ENCODE results near the gene SRGAP2C.
"Not testable (repeated sequence)": the region's sequence is repeated elsewhere in the genome, so short reads cannot be mapped to it uniquely, and the experiment has no call there.

SRGAP2C gene

GRCh38 chr1:121187914-121188313 lies 3.1 kb downstream of the SRGAP2C start:
- FAIRE-seq, result not testable (repeated sequence)

DNA sequence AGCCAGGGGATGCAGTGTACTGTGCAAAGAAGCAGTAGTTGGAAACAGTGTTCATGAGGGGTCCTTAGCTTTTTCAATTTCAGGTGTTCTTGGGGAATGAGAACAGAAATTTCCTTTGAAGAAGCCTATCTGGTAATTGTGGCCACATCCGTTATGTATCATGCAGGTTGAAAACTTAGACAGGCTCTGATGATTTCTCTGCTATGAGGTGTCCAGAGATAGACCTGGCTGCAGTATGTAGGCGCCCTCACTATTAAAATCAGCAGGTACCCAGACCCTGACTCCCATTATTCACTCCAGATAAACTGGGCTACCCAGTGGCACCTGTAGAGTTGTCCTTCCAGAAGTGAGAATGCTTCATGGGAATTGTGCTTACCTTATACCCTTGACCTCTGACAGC lies 7.7 kb downstream of the SRGAP2C start:
- FAIRE-seq, result not testable (repeated sequence)

GRCh38 chr1:121197095-121197882 lies 12.5 kb downstream of the SRGAP2C start:
- not testable (repeated sequence) for FAIRE-seq

GRCh38 chr1:121199763-121200162 lies 15.0 kb downstream of the SRGAP2C start:
- FAIRE-seq, result not testable (repeated sequence)

GRCh38 chr1:121200232-121200631 lies 15.5 kb downstream of the SRGAP2C start:
- not testable (repeated sequence) for FAIRE-seq

- FAIRE-seq, result not testable (repeated sequence)
Measured at GRCh38 chr1:121200985-121201981, 16.5 kb downstream of the SRGAP2C start.

DNA sequence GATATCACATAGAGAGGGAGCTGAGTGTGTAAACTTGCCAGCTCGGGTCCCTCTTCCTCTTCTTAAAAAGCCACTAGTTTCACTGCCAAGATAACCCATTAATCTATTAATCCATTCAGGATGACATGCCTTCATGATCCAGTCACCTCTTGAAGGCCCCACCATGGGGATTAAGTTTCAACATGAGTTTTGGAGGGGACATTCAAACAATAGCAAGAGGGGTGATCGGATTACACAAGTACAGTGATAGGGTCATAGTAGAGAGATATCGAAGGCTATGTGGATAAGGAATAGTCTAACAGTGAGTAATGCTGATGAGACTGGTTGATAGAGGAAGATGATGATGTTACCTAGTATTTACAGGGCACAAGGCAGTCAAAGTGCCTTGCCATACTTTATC lies 18.2 kb downstream of the SRGAP2C start:
- not testable (repeated sequence) for FAIRE-seq

- FAIRE-seq, result not testable (repeated sequence)
Measured at GRCh38 chr1:121205786-121206711, 21.3 kb downstream of the SRGAP2C start.

DNA sequence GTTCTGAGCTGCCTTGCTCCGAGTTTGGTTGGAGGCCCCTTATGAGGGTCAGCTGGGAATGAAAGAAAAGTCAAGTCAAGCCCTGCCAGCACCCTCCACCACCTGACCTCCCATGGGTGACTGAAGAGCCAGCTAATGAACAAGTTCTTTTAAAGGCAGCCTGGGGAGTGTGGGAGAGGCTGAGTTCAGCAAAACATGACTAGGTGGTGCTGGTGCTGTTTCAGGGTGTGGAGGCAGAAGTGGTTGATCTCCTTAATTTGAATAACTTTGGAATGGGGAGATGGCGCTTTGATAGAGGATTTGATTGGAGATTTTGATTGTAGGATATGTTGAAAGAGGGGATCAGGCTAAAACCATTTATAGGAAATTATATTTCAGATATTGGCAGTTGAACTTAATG lies 22.6 kb downstream of the SRGAP2C start:
- not testable (repeated sequence) for FAIRE-seq

GRCh38 chr1:121208375-121208774 lies 23.6 kb downstream of the SRGAP2C start:
- FAIRE-seq, result not testable (repeated sequence)

DNA sequence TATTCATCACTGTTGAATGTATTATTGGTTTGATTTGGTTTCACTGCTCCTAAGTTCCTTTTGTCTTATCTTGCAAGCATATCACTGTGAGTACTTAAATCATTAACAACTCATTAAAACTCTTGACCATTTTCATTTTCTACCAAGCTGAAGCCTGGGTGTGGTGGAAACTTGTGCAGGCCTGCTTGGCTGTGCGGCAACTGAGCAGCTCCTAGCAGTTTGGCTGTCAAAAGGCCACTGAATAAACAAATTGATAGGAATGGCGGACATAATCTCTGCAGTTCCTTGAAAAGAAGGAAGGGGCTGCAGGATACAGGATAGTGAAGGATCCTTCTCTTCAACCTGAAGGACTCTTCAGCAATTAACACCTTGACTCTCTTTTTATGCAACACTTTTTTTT lies 26.0 kb downstream of the SRGAP2C start:
- FAIRE-seq, result not testable (repeated sequence)

- FAIRE-seq, result not testable (repeated sequence)
Measured at GRCh38 chr1:121213491-121213890, 28.7 kb downstream of the SRGAP2C start.

DNA sequence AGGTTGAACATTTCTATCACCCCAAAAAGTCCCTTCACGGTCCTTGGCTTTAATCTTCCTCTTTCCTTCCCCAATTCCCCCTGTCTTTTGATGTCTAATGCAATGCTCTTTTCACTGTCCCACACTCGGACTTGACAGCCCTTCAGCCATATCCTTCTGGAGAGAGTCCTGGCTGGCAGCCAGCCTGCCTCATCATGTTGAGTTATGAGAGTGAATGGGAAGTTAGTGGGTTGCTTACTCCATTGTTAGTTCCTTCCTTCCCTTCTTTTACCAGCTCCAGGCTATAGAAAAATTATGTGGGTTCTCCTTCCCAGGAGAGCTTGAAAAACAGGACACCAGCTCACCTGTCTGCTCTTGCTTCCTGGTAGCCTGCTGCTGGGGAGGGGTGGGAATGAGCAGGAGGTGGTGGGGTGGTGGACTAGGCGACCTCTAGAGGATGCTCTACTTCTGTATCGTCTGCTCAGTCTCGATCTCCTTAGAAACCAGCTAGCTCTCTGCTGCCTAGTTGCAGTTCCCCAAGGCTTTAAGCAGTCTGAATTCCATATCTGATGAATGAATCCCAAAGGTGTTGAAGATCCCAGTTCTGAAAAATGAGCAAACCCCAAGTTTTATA lies 29.9 kb downstream of the SRGAP2C start:
- not testable (repeated sequence) for FAIRE-seq

DNA sequence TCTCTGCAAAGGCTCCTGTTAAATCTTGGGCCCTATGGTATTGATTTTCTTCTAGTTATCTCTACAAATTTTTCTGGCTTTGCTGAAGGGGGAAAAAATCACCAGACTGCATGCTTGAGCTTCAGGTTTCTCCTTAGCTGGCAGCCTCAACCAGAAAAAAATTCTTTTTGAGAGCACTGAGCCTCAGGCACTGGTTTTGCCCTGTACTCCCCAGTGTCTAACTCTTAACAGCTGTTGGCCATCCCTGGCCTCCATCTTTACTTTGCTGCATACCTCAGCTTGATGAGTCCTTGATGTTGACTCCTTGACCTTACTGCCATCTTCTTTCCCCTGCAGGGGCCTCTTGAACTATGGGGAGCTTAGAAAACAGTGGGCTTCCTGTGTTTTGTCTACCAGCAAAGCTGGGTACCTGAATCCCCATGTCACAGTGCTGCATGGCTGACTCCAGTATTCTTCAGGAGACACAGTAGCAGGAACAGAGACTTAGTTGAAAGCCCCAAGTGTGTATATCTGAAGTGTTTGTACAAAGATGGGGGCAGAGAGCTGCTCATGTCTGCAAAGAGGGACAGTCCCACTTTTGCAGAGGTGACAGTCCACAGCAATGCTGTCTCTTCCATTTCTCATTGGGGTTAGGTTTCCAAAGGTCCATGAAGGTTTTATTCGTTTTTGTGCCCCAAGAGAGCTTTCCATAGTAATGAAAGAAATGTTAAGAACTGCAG lies 31.1 kb downstream of the SRGAP2C start:
- not testable (repeated sequence) for FAIRE-seq

DNA sequence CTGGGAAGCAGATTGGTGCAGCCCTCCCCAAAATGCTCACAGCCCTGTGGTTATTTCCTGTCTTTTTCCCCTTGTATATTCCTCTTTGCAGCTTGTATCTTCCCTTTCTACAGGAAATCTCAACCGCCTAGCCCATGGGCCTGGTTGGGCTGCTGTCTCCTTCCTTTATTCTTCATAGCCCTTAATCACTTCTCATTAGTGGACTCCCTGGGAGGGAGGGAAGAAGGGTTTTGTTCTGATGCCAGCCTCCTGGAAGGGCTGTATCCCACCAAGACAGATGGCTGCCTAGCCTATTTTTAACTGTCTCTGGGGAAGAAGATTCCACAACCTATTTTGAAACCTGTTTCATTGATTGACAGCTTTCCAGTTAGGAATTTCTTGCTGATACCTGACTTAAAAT lies 31.9 kb downstream of the SRGAP2C start:
- FAIRE-seq, result not testable (repeated sequence)

- FAIRE-seq, result not testable (repeated sequence)
Measured at GRCh38 chr1:121221770-121222169, 37.0 kb downstream of the SRGAP2C start.

DNA sequence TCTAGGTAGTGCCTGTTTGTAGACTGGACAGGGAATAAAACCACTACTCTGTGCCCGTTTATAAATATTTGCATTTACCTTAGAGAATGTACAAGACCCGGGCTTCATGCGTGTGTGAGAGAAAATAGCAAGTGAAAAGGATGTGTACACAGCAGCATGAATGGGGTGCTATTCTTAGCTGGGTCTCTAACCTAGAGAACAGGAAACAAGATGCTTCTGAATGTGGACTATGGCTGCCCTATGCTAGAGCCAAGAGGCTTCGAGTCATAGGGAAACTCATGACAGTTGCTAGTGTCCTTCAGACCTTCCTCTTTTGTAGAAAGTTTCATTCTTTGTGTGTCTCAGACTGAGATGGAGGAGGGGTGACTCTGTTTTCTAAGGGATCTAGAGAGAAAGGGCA lies 39.9 kb downstream of the SRGAP2C start:
- FAIRE-seq, result not testable (repeated sequence)

DNA sequence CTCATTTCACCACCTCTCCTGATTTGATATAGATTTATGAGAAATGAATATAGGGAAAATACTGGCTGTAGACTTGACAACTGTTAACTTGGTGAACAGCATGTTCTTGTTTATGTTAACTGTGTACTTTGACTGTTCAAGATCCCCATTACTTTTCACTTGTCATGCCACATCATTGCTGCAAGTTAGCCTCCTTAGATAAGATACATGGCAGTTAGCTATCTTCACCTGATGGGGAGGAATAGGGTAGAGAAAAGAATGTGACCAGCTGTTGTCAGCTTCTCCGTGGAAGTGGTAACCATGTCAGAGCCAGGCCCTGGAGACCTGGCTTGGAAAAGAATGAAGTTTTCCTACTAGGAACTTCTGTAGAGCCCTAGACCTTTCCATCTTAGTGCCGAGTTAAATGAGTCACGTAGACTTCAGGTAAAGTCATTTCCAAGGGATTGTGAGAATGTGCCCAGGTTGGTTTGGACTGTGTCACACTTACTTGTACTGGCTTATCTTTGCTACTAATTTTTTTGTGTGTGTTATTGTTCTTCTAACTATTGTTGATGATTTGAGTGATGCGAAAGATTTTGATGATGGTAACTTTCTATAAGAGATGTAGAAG lies 41.6 kb downstream of the SRGAP2C start:
- FAIRE-seq, result not testable (repeated sequence)

DNA sequence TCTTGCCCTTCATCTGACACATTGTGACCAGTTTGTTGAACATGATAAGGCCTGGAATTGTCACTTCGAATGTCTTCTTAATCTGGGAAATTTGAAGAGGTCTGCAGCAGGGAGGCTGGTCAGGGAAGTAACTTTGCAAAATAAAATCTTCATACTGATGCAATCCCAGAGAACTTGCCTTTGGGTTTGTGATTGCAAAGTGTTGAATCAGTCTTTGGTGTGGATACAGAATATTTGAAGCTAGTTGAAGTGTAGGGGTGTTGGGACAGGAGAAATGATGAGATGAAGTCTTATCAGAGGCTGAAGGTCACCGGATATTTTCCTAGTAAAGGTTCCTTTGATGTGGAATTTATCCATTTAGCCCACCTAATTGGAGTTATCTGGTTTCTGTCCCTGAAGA lies 42.1 kb downstream of the SRGAP2C start:
- not testable (repeated sequence) for FAIRE-seq

DNA sequence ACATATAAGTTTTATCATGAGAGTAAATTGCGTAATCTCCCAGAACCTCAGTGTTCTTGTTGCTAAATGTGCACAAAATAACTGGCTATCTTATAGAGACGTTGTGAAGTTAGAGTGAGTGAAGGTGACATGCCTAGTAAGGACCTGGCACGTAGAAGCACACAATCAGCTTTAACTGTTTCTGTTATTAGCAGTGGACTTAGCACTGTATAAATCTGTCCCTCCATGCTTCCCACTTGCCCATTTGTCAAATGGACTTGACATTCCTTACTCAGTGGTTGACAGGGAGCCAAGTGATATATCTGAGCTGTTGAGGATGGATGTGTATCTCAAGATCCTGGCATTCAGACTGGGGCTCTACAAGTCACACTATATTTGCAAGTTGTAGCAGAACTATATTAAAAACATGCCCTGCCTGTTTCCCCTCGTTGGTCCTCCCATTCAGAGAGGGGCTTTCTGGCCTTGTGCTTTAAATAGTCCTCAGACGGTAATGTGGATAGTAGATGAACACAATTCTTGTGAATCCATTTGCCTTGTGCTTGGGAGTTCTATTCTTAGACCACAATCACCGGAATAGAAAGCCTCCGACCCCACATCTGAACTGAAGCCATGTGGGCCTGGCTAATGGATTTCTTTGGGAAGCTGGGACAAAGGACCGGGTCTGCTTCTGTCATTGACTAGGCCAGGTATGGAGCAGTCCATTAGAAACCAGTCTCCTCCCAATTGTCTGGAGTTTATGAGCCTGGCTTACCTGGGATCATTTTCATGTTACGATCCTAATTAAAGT lies 43.0 kb downstream of the SRGAP2C start:
- not testable (repeated sequence) for FAIRE-seq
